Smooth muscle cell (in vitro differentiated cells): ENCODE measurements around the gene LONP2. TPM values are rescaled to one million over a fixed set of nuclear protein-coding genes. Genes with fewer than 3 reads are reported as not detected.

Source experiments
- DNase-seq: peaks from one replicate; lab custom pipeline; 2025; ENCODE audit not compliant: unreplicated experiment; lab: John Stamatoyannopoulos, UW
- H2AFZ ChIP-seq: fragments of 200-600 bp; sonication (generic); 2 replicates; pipeline ENCODE4 v1.6.0; 2016; ENCODE audit warnings: antibody characterized with exemption, low read depth, mild to moderate bottlenecking
- H3F3A ChIP-seq: fragments of 200-600 bp; sonication (generic); 2 replicates; pipeline ENCODE4 v1.6.0; 2017; ENCODE audit warnings: antibody characterized with exemption, low read depth
- H3K27ac ChIP-seq: fragments of 200-600 bp; sonication (generic); 2 replicates; pipeline ENCODE4 v1.5.1; 2016; ENCODE audit warnings: low read depth, mild to moderate bottlenecking
- H3K27me3 ChIP-seq: fragments of 200-600 bp; sonication (generic); 2 replicates; pipeline ENCODE4 v1.6.1; 2016; ENCODE audit warnings: low read depth, mild to moderate bottlenecking
- H3K36me3 ChIP-seq: fragments of 200-600 bp; sonication (generic); 2 replicates; pipeline ENCODE4 v1.5.1; 2016; ENCODE audit warnings: low read depth
- H3K4me1 ChIP-seq: fragments of 200-600 bp; sonication (generic); 2 replicates; pipeline ENCODE4 v1.5.1; 2016; ENCODE audit warnings: low read depth
- H3K4me2 ChIP-seq: fragments of 200-600 bp; sonication (generic); 2 replicates; pipeline ENCODE4 v1.6.0; 2016; ENCODE audit warnings: mild to moderate bottlenecking
- H3K4me3 ChIP-seq: fragments of 200-600 bp; sonication (generic); 2 replicates; pipeline ENCODE4 v1.5.1; 2016; ENCODE audit warnings: mild to moderate bottlenecking
- H3K79me2 ChIP-seq: fragments of 200-600 bp; sonication (generic); 2 replicates; pipeline ENCODE4 v1.6.0; 2016; ENCODE audit warnings: low read depth, mild to moderate bottlenecking
- H3K9ac ChIP-seq: fragments of 200-600 bp; sonication (generic); 2 replicates; pipeline ENCODE4 v1.6.0; 2016; ENCODE audit warnings: low read depth
- H3K9me3 ChIP-seq: fragments of 200-600 bp; sonication (generic); replicated peaks from 2 replicates; pipeline ENCODE4 v1.5.1; 2016; ENCODE audit warnings: low read depth
- H4K20me1 ChIP-seq: fragments of 200-600 bp; sonication (generic); 2 replicates; pipeline ENCODE4 v1.6.0; 2016; ENCODE audit warnings: low read depth
- WGBS: methylation state at CpG from one replicate; pipeline ENCODE4 v1.1.7; 2016; ENCODE audit warnings: low lambda C conversion rate; 5-methylcytosine and 5-hydroxymethylcytosine counted together
- polyA plus RNA-seq: library from polyadenylated mRNA; unstranded; fragments of >200 nt; fragmentation: Nextera tagmentation; extraction: Ambion mirVana; gene quantifications from 2 replicates; pipeline ENCODE4 v1.2.1, GENCODE V29; 2016
- total RNA-seq: library from RNA; depleted of rRNA; stranded (reverse); fragments of >200 nt; gene quantifications from 2 replicates; pipeline ENCODE4 v1.2.3, GENCODE V29; 2014
- TF ChIP-seq, protein P1 (sequence below): fragments of 200-600 bp; sonication (generic); IDR thresholded peaks from 2 replicates; pipeline ENCODE4 v1.5.1; 2017; ENCODE audit warnings: borderline replicate concordance, mild to moderate bottlenecking, antibody characterized with exemption; ENCODE audit not compliant: insufficient read depth, poor library complexity, severe bottlenecking

The LONP2 gene
- total and polyA plus RNA-seq, 2 experiments from 2014 or later: 30.4 to 37.4 TPM

DNA sequence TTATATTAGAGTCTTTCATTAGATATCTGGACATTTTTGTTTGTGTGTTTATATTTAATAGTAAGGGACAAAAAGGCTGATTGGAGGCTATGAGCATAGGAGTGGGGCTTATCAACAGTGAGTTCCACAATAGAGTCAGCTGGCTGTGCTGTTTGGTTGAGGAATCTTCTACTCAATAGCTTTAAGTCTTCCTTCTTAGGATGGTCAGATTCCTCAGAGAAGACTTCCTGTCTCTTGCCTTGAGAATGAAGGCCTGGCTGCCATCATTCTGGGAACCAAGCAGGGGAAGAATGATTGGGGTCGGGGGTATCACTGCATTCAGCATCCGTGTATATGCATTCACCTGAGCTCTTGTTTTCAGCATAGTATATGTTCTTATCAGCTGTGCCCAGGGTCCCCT, 35.1 kb downstream of the LONP2 start:
- WGBS: 100% methylated on average over 2 of the region's 2 CpGs
- no peaks in the 10 kb centered on the region for H3K9me3 ChIP-seq
- no peaks in the 10 kb centered on the region for H3K4me1 ChIP-seq

DNA sequence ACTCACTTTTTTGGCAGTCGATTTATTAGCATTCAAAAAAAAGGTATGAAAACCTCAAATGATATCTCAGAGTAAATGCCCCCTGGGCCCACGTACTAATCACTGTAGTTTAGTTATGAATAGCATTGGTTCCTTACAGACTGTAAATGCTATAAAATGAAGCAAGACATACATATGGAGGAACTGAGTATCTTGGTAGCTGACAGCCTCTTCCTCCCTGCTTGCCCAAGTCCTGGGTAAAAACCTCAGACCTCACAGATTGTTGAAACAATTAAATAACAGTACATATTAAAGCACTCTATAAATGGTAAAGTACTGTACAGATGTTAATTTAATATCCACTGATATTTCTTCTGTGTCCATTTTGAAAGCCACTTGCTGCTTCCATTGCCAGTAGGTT, 36.4 kb downstream of the LONP2 start:
- Histone ChIP-seq H3K9me3 (no peaks in the 10 kb centered on the region), H3K4me3 (no peak overlapping the region), H3K27ac (no peak overlapping the region), H3K4me1 (no peaks in the 10 kb centered on the region), H4K20me1 (peaks cover 38% of the 10 kb centered on the region), H2AFZ (no peak overlapping the region), H3F3A (no peaks in the 10 kb centered on the region), H3K79me2 (peaks cover 4% of the 10 kb centered on the region), H3K9ac (no peak overlapping the region), H3K27me3 (no peaks in the 10 kb centered on the region), H3K4me2 (no peak overlapping the region), H3K36me3 (peaks cover 17% of the 10 kb centered on the region)
- 95% methylated on average over 2 of the region's 2 CpGs for WGBS
- TF ChIP-seq, protein P1, sequence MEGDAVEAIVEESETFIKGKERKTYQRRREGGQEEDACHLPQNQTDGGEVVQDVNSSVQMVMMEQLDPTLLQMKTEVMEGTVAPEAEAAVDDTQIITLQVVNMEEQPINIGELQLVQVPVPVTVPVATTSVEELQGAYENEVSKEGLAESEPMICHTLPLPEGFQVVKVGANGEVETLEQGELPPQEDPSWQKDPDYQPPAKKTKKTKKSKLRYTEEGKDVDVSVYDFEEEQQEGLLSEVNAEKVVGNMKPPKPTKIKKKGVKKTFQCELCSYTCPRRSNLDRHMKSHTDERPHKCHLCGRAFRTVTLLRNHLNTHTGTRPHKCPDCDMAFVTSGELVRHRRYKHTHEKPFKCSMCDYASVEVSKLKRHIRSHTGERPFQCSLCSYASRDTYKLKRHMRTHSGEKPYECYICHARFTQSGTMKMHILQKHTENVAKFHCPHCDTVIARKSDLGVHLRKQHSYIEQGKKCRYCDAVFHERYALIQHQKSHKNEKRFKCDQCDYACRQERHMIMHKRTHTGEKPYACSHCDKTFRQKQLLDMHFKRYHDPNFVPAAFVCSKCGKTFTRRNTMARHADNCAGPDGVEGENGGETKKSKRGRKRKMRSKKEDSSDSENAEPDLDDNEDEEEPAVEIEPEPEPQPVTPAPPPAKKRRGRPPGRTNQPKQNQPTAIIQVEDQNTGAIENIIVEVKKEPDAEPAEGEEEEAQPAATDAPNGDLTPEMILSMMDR: no peak
- no peak for DNase-seq

More for the DNA sequence above, 35.1 kb downstream of the LONP2 start:
- Histone ChIP-seq H3K9ac (no peak overlapping the region), H3K4me2 (no peak overlapping the region), H3K27me3 (no peaks in the 10 kb centered on the region), H3K36me3 (peaks cover 11% of the 10 kb centered on the region), H3K27ac (no peak overlapping the region), H3F3A (no peaks in the 10 kb centered on the region), H4K20me1 (peaks cover 39% of the 10 kb centered on the region), H2AFZ (no peak overlapping the region), H3K4me3 (no peak overlapping the region), H3K79me2 (peaks cover 4% of the 10 kb centered on the region)
- DNase-seq: no peak
- TF ChIP-seq, protein P1: no peak

DNA sequence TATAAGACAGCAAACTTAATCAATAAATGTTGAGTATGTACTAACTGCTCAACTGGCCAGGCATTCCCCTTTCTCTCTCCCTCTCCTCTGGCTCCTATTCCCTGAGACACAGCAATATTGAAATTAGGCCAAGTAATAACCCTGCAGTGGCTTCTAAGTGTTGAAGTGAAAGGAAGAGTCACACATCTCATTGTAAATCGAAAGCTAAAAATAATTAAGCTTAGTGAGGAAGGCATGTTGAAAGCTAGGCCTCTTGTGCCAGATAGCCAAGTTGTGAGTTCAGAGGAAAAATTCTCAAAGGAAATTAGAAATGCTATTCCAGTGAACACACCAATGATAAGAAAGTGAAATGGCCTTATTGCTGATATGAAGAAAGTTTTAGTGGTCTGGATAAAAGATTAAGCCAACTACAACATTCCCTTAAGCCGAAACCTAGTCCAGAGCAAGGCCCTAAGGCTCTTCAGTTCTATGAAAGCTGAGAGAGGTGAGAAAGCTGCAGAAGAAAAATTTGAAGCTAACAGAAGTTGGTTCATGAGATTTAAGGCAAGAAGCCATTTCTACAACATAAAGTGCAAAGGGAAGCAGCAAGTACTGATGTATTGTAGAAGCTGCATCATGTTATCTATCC, 38.6 kb downstream of the LONP2 start:
- Histone ChIP-seq H3K9ac (no peak overlapping the region), H3K4me3 (no peak overlapping the region), H3K79me2 (peaks cover 4% of the 10 kb centered on the region), H3K4me1 (no peaks in the 10 kb centered on the region), H2AFZ (no peak overlapping the region), H3K4me2 (no peak overlapping the region), H3K27me3 (no peaks in the 10 kb centered on the region), H3K27ac (peak overlapping the region; percentile 35), H4K20me1 (peaks cover 25% of the 10 kb centered on the region), H3F3A (no peaks in the 10 kb centered on the region), H3K36me3 (peaks cover 30% of the 10 kb centered on the region), H3K9me3 (peaks cover 4% of the 10 kb centered on the region)
- DNase-seq: no peak
- 54% methylated on average over 2 of the region's 2 CpGs for WGBS
- TF ChIP-seq, protein P1: no peak
